Breast epithelium (tissue), 4 donors: ENCODE results near the gene ANKRD24. TPM values are rescaled to one million over a fixed set of nuclear protein-coding genes. Genes with fewer than 3 reads are reported as not detected.
"Not testable (repeated sequence)": the region's sequence is repeated elsewhere in the genome, so short reads cannot be mapped to it uniquely, and the experiment has no call there.

Experiments
- DNase-seq, 2 donors: peaks; one replicate each; pipeline ENCODE4 v3.0.0-alpha.2; 2019; ENCODE audit warnings: low spot score in 2 of 2
- H3K27ac ChIP-seq, 2 donors: fragments of 200-600 bp; sonication (generic) in 1 of 2; one replicate each; pipeline ENCODE4 v1.5.1; 2016 to 2019; ENCODE audit warnings: mild to moderate bottlenecking in 1 of 2
- H3K27me3 ChIP-seq, 2 donors: fragments of 200-600 bp; sonication (generic) in 1 of 2; one replicate each; pipeline versions ENCODE4 v1.5.1 to v1.6.0; 2017 to 2019; ENCODE audit warnings: control low read depth in 1 of 2, mild to moderate bottlenecking in 1 of 2
- H3K36me3 ChIP-seq: fragments of 200-600 bp; one replicate; pipeline ENCODE4 v1.5.1; 2019
- H3K4me1 ChIP-seq, 2 donors: fragments of 200-600 bp; sonication (generic); one replicate each; pipeline ENCODE4 v1.5.1; 2016 to 2019; ENCODE audit warnings: control low read depth in 1 of 2
- H3K4me3 ChIP-seq, 3 donors: fragments of 200-600 bp; sonication (generic); 1 replicate in 2 of 3; 2 replicates in 1 of 3; pipeline ENCODE4 v1.5.1; 2016 to 2019; ENCODE audit warnings: mild to moderate bottlenecking in 3 of 3, moderate library complexity in 2 of 3
- H3K9me3 ChIP-seq, 2 donors: fragments of 200-600 bp; sonication (generic) in 1 of 2; one replicate each; pipeline ENCODE4 v1.5.1; 2016 to 2019; ENCODE audit warnings: control low read depth in 1 of 2
- CTCF ChIP-seq, 3 donors: fragments of 450-650 bp; IDR thresholded peaks; one replicate each; pipeline ENCODE4 v1.5.1; 2016 to 2017; ENCODE audit warnings: antibody characterized with exemption in 3 of 3, mild to moderate bottlenecking in 3 of 3, moderate library complexity in 3 of 3
- POLR2A ChIP-seq: fragments of 450-650 bp; IDR thresholded peaks from one replicate; pipeline ENCODE4 v1.6.1; 2016; ENCODE audit warnings: antibody characterized with exemption, mild to moderate bottlenecking, moderate library complexity
- POLR2AphosphoS5 ChIP-seq, 3 donors: sonication (generic); formaldehyde crosslinking; IDR thresholded peaks; one replicate each; pipeline ENCODE4 v1.6.1; 2017; ENCODE audit warnings: antibody characterized with exemption in 3 of 3
- intact Hi-C: fragments of 100-400 bp; cut with DNase I; formaldehyde crosslinking; loops from one replicate; pipeline ENCODE4 v1.15.1; 2023; ENCODE audit warnings: low total_unique reads
- total RNA-seq, 3 donors: library from RNA; depleted of rRNA; stranded (reverse); fragments of >200 nt; gene quantifications; one replicate each; pipeline ENCODE4 v1.1.0, GENCODE V29; 2016

Gene ANKRD24
- total RNA-seq, 3 donors from 2014 or later, result 0.80 to 3.2 (median 0.98) TPM

- no peak overlapping the region for H3K27ac ChIP-seq
- H3K4me3 ChIP-seq, result no peak overlapping the region
- H3K36me3 ChIP-seq, result no peaks in the 10 kb centered on the region
- TF ChIP-seq POLR2AphosphoS5 (IDR thresholded peaks at IDR 0.05), result no peak
- no peak for TF ChIP-seq POLR2A
- TF ChIP-seq CTCF (IDR thresholded peaks at IDR 0.05), result no peak
- no peak for DNase-seq
- H3K4me1 ChIP-seq, result no peaks in the 10 kb centered on the region
- peaks cover 0 to 24% of the 10 kb centered on the region in 2 donors for H3K27me3 ChIP-seq
- H3K9me3 ChIP-seq, result no peaks in the 10 kb centered on the region
- intact Hi-C loops, result loop anchor here (10.0 kb wide), 1 partner anchor 1588 kb away; no protein-coding TSS in a partner anchor
Measured at GRCh38 chr19:4152241-4152998, 30.1 kb upstream of the ANKRD24 start.

- Histone ChIP-seq H3K4me3 (no peak overlapping the region), H3K4me1 (no peaks in the 10 kb centered on the region), H3K27me3 (peaks cover 0 to 22% of the 10 kb centered on the region in 2 donors), H3K9me3 (no peaks in the 10 kb centered on the region), H3K36me3 (no peaks in the 10 kb centered on the region), H3K27ac (no peak overlapping the region)
- TF ChIP-seq POLR2A (no peak), POLR2AphosphoS5 (IDR thresholded peaks at IDR 0.05) (no peak), CTCF (IDR thresholded peaks at IDR 0.05) (no peak)
- intact Hi-C loops, result loop anchor here (10.0 kb wide), 1 partner anchor 1590 kb away; no protein-coding TSS in a partner anchor
- DNase-seq, result no peak
Measured at GRCh38 chr19:4154571-4155312, 27.7 kb upstream of the ANKRD24 start.

GRCh38 chr19:4157164-4157563 lies 25.3 kb upstream of the ANKRD24 start:
- peaks cover 0 to 19% of the 10 kb centered on the region in 2 donors for H3K27me3 ChIP-seq
- H3K36me3 ChIP-seq, result no peaks in the 10 kb centered on the region
- no peak overlapping the region for H3K27ac ChIP-seq
- H3K9me3 ChIP-seq, result no peaks in the 10 kb centered on the region
- no peak for DNase-seq
- H3K4me3 ChIP-seq, result no peak overlapping the region
- TF ChIP-seq CTCF (IDR thresholded peaks at IDR 0.05), result no peak
- TF ChIP-seq POLR2AphosphoS5 (IDR thresholded peaks at IDR 0.05), result no peak
- TF ChIP-seq POLR2A, result no peak
- H3K4me1 ChIP-seq, result no peaks in the 10 kb centered on the region
- intact Hi-C loops, result loop anchor here (10.0 kb wide), 1 partner anchor 1592 kb away; no protein-coding TSS in a partner anchor

GRCh38 chr19:4157971-4158370 lies 24.5 kb upstream of the ANKRD24 start:
- H3K36me3 ChIP-seq, H3K4me3 ChIP-seq, DNase-seq, H3K27ac ChIP-seq, H3K9me3 ChIP-seq, H3K4me1 ChIP-seq: not testable (repeated sequence)
- H3K27me3 ChIP-seq, result peaks cover 0 to 17% of the 10 kb centered on the region in 2 donors
- intact Hi-C loops, result loop anchor here (10.0 kb wide), 1 partner anchor 1593 kb away; no protein-coding TSS in a partner anchor

- Histone ChIP-seq H3K4me3 (no peak overlapping the region), H3K27me3 (peaks cover 0 to 4% of the 10 kb centered on the region in 2 donors), H3K27ac (no peak overlapping the region), H3K4me1 (no peaks in the 10 kb centered on the region), H3K9me3 (no peaks in the 10 kb centered on the region), H3K36me3 (no peaks in the 10 kb centered on the region)
- intact Hi-C loops, result no loop called here
- TF ChIP-seq POLR2A, result no peak
- no peak for TF ChIP-seq POLR2AphosphoS5 (IDR thresholded peaks at IDR 0.05)
- no peak for TF ChIP-seq CTCF (IDR thresholded peaks at IDR 0.05)
- DNase-seq, result no peak
Measured at GRCh38 chr19:4161415-4162077, 20.9 kb upstream of the ANKRD24 start.
